GM10847 (cell line): ENCODE data around the gene FAM13A.

Experiments used
- POLR2A ChIP-seq: IDR thresholded peaks from 2 replicates; pipeline ENCODE4 v1.6.1; 2011; ENCODE audit not compliant: insufficient read length; ENCODE audit errors: extremely low read depth

The FAM13A gene

GRCh38 chr4:88857588-88857987 is 199.4 kb downstream of the FAM13A start:
- no peak for TF ChIP-seq POLR2A

GRCh38 chr4:88854481-88854880 is 202.5 kb downstream of the FAM13A start:
- TF ChIP-seq POLR2A = no peak

- no peak for TF ChIP-seq POLR2A
These were observed 210.7 kb downstream of the FAM13A start for GRCh38 chr4:88846206-88846790.

GRCh38 chr4:88843067-88843685 is 213.8 kb downstream of the FAM13A start:
- TF ChIP-seq POLR2A = no peak

GRCh38 chr4:88841635-88842034 is 215.3 kb downstream of the FAM13A start:
- TF ChIP-seq POLR2A = no peak

- TF ChIP-seq POLR2A = no peak
These were observed 220.8 kb downstream of the FAM13A start for GRCh38 chr4:88836216-88836615.

GRCh38 chr4:88831031-88831430 is 226.0 kb downstream of the FAM13A start:
- TF ChIP-seq POLR2A = no peak

- TF ChIP-seq POLR2A = no peak
These were observed 226.4 kb downstream of the FAM13A start for GRCh38 chr4:88830598-88830997.

- no peak for TF ChIP-seq POLR2A
These were observed 228.0 kb downstream of the FAM13A start for GRCh38 chr4:88828842-88829571.

- no peak for TF ChIP-seq POLR2A
These were observed 229.5 kb downstream of the FAM13A start for GRCh38 chr4:88827442-88827841.

- TF ChIP-seq POLR2A = no peak
These were observed 230.2 kb downstream of the FAM13A start for GRCh38 chr4:88826771-88827170.

- TF ChIP-seq POLR2A = no peak
These were observed 231.1 kb downstream of the FAM13A start for GRCh38 chr4:88825931-88826330.

GRCh38 chr4:88823058-88823919 is 233.7 kb downstream of the FAM13A start:
- no peak for TF ChIP-seq POLR2A

- TF ChIP-seq POLR2A = no peak
These were observed 234.8 kb downstream of the FAM13A start for GRCh38 chr4:88822034-88822789.

GRCh38 chr4:88821522-88821921 is 235.5 kb downstream of the FAM13A start:
- TF ChIP-seq POLR2A = no peak
